Activated CD4-positive, alpha-beta memory T cell treated with anti-CD3 and anti-CD28 coated beads for 36 hours (primary cell): Measurements from ENCODE around the gene LFNG. TPM values are rescaled to one million over a fixed set of nuclear protein-coding genes. Genes with fewer than 3 reads are reported as not detected.

Source experiments
- CTCF ChIA-PET: fragments of 350-600 bp; sonication (Branson Sonifier 250); formaldehyde crosslinking; loops from one replicate; lab custom pipeline; 2021; ENCODE audit warnings: antibody characterized with exemption, inconsistent platforms; lab: Charles Lee
- POLR2A ChIA-PET: fragments of 350-600 bp; sonication (Branson Sonifier 250); formaldehyde crosslinking; loops from one replicate; lab custom pipeline; 2021; ENCODE audit warnings: antibody characterized with exemption; lab: Charles Lee
- DNase-seq: peaks from one replicate; pipeline ENCODE4 v3.0.0-alpha.2; 2020
- H3K27ac Mint-ChIP-seq: one replicate; pipeline ENCODE4 v1.8.0; 2021; ENCODE audit warnings: mixed read lengths
- H3K27me3 Mint-ChIP-seq: one replicate; pipeline ENCODE4 v1.8.0; 2021; ENCODE audit warnings: mixed read lengths
- H3K36me3 Mint-ChIP-seq: one replicate; pipeline ENCODE4 v1.8.0; 2021; ENCODE audit warnings: mixed read lengths
- H3K4me1 Mint-ChIP-seq: one replicate; pipeline ENCODE4 v1.8.0; 2021; ENCODE audit warnings: low read depth, mixed read lengths
- H3K4me3 Mint-ChIP-seq: one replicate; pipeline ENCODE4 v1.8.0; 2021; ENCODE audit warnings: mild to moderate bottlenecking, mixed read lengths
- H3K9me3 Mint-ChIP-seq: one replicate; pipeline ENCODE4 v1.8.0; 2021; ENCODE audit warnings: mixed read lengths
- intact Hi-C: fragments of 100-400 bp; cut with micrococcal nuclease; formaldehyde crosslinking; loops from one replicate; pipeline ENCODE4 v1.15.1; 2023
- total RNA-seq, 2 experiments: library from RNA; stranded (reverse); gene quantifications; one replicate each; pipeline ENCODE4 v1.2.3, GENCODE V29; 2021

The LFNG gene
- total RNA-seq, 2 experiments from 2014 or later: 33.0 to 33.1 TPM

GRCh38 chr7:2497500-2498336 lies 21.9 kb upstream of the LFNG start:
- Mint-ChIP-seq H3K9me3 (no peaks in the 10 kb centered on the region), H3K27me3 (peaks cover 10% of the 10 kb centered on the region), H3K4me1 (no peaks in the 10 kb centered on the region), H3K4me3 (no peak overlapping the region), H3K36me3 (no peaks in the 10 kb centered on the region), H3K27ac (no peak overlapping the region)
- no peak for DNase-seq
- intact Hi-C loops: no loop called here
- ChIA-PET POLR2A (no interaction called here), CTCF (interaction anchor here (0.9 kb wide), 1 partner anchor 14 kb away, joined by 3 read pairs; no protein-coding TSS in a partner anchor)

- H3K4me1 Mint-ChIP-seq: no peaks in the 10 kb centered on the region
- ChIA-PET CTCF (interaction anchor here (0.9 to 1.0 kb wide), 3 partner anchors 15 to 68 kb away, joined by 3 to 4 read pairs (median 3); no protein-coding TSS in a partner anchor), POLR2A (no interaction called here)
- H3K9me3 Mint-ChIP-seq: no peaks in the 10 kb centered on the region
- no peaks in the 10 kb centered on the region for H3K36me3 Mint-ChIP-seq
- H3K4me3 Mint-ChIP-seq: no peak overlapping the region
- H3K27ac Mint-ChIP-seq: no peak overlapping the region
- peaks cover 10% of the 10 kb centered on the region for H3K27me3 Mint-ChIP-seq
- intact Hi-C loops: no loop called here
- DNase-seq: no peak
Measured at GRCh38 chr7:2498708-2499107, 20.9 kb upstream of the LFNG start.

DNA sequence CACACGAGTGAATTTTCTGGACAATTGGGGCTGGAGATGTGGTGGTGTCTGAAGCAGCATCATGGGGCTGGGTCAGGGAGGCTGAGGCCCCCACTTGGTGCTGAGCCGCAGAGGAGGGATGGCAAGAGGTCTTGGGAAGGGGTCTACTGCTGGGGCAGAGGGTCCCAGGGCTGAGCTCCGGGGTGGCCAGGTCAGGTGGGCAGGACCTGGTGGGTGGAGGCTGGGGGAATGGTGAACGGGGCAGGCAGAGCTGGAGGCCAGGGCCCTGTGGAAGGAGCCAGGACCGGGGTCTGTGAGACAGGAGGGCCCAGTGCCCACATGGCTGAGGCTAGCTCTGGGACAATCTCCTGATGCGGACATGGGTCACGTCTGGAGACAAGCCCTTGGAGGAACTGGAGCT lies 20.4 kb upstream of the LFNG start:
- no peak overlapping the region for H3K4me3 Mint-ChIP-seq
- ChIA-PET CTCF (interaction anchor here (0.9 to 1.0 kb wide), 2 partner anchors 50 to 68 kb away, joined by 3 to 4 read pairs; no protein-coding TSS in a partner anchor), POLR2A (no interaction called here)
- H3K9me3 Mint-ChIP-seq: no peaks in the 10 kb centered on the region
- intact Hi-C loops: no loop called here
- no peaks in the 10 kb centered on the region for H3K36me3 Mint-ChIP-seq
- H3K4me1 Mint-ChIP-seq: no peaks in the 10 kb centered on the region
- DNase-seq: no peak
- H3K27me3 Mint-ChIP-seq: peaks cover 10% of the 10 kb centered on the region
- H3K27ac Mint-ChIP-seq: no peak overlapping the region

DNA sequence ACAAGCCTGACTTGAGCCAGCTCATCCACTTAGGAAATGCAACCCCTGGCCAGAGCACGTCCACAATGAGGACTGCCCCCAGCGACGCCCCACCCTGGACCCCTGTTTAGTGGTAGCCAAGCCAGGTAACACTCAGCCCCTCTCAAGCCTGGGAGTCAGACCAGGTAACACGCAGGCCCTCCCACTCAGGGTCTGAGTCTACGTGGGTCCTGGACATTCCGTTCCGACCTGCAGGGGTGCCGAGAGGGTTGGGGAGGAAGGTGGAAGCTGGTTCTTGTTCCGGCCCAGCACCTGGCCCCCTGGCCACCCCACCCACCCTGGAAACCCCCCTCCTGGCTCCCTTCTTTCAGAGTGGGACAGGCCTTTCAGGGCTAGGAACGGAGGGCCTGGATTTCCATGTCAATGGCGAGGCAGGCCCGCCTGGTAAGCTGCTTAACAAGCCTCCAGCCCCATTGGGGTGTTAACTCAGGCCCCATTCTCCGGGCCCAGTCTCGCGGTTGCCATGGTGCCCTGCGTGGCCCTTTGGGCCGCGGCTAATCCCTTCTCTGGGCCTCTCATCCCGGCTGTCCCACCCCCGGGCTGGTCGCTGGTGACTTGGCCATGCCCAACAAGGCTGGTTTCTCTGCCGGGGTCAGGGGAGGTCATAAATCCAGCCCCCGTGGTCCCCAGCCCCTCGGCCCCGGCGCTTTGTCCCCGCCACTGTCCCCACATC lies 19.7 kb upstream of the LFNG start:
- Mint-ChIP-seq H3K9me3 (no peaks in the 10 kb centered on the region), H3K27ac (no peak overlapping the region), H3K4me3 (no peak overlapping the region), H3K36me3 (no peaks in the 10 kb centered on the region), H3K27me3 (peaks cover 8% of the 10 kb centered on the region), H3K4me1 (no peaks in the 10 kb centered on the region)
- intact Hi-C loops: no loop called here
- ChIA-PET POLR2A (no interaction called here), CTCF (no interaction called here)
- no peak for DNase-seq

GRCh38 chr7:2500701-2501100 lies 18.9 kb upstream of the LFNG start:
- CTCF ChIA-PET: interaction anchor here (1.3 kb wide), 1 partner anchor 32 kb away, joined by 3 read pairs; no protein-coding TSS in a partner anchor
- H3K36me3 Mint-ChIP-seq: no peaks in the 10 kb centered on the region
- H3K9me3 Mint-ChIP-seq: no peaks in the 10 kb centered on the region
- intact Hi-C loops: no loop called here
- no peak overlapping the region for H3K4me3 Mint-ChIP-seq
- no peaks in the 10 kb centered on the region for H3K4me1 Mint-ChIP-seq
- H3K27ac Mint-ChIP-seq: no peak overlapping the region
- POLR2A ChIA-PET: no interaction called here
- peaks cover 8% of the 10 kb centered on the region for H3K27me3 Mint-ChIP-seq
- DNase-seq: no peak

GRCh38 chr7:2501947-2502646 lies 17.5 kb upstream of the LFNG start:
- intact Hi-C loops: no loop called here
- no peak overlapping the region for H3K27ac Mint-ChIP-seq
- no peak for DNase-seq
- H3K36me3 Mint-ChIP-seq: no peaks in the 10 kb centered on the region
- H3K27me3 Mint-ChIP-seq: peaks cover 3% of the 10 kb centered on the region
- CTCF ChIA-PET: interaction anchor here (1.3 kb wide), 1 partner anchor 33 kb away, joined by 3 read pairs; no protein-coding TSS in a partner anchor
- H3K4me3 Mint-ChIP-seq: no peak overlapping the region
- H3K9me3 Mint-ChIP-seq: no peaks in the 10 kb centered on the region
- POLR2A ChIA-PET: no interaction called here
- no peaks in the 10 kb centered on the region for H3K4me1 Mint-ChIP-seq

- Mint-ChIP-seq H3K36me3 (no peaks in the 10 kb centered on the region), H3K9me3 (no peaks in the 10 kb centered on the region), H3K4me3 (no peak overlapping the region), H3K27ac (no peak overlapping the region), H3K27me3 (no peaks in the 10 kb centered on the region), H3K4me1 (no peaks in the 10 kb centered on the region)
- ChIA-PET CTCF (no interaction called here), POLR2A (no interaction called here)
- intact Hi-C loops: no loop called here
- DNase-seq: no peak
Measured at GRCh38 chr7:2502647-2502966, 17.0 kb upstream of the LFNG start.

GRCh38 chr7:2503056-2503941 lies 16.3 kb upstream of the LFNG start:
- ChIA-PET POLR2A (no interaction called here), CTCF (no interaction called here)
- H3K9me3 Mint-ChIP-seq: no peaks in the 10 kb centered on the region
- no peaks in the 10 kb centered on the region for H3K27me3 Mint-ChIP-seq
- intact Hi-C loops: no loop called here
- DNase-seq: no peak
- no peak overlapping the region for H3K27ac Mint-ChIP-seq
- no peak overlapping the region for H3K4me3 Mint-ChIP-seq
- H3K36me3 Mint-ChIP-seq: no peaks in the 10 kb centered on the region
- H3K4me1 Mint-ChIP-seq: peaks cover 5% of the 10 kb centered on the region

GRCh38 chr7:2504128-2504888 lies 15.3 kb upstream of the LFNG start:
- no peaks in the 10 kb centered on the region for H3K9me3 Mint-ChIP-seq
- H3K4me1 Mint-ChIP-seq: peaks cover 15% of the 10 kb centered on the region
- H3K4me3 Mint-ChIP-seq: no peak overlapping the region
- intact Hi-C loops: no loop called here
- ChIA-PET POLR2A (no interaction called here), CTCF (interaction anchor here (0.6 to 1.3 kb wide), 3 partner anchors 36 to 148 kb away, joined by 3 to 4 read pairs (median 3); no protein-coding TSS in a partner anchor)
- no peaks in the 10 kb centered on the region for H3K27me3 Mint-ChIP-seq
- no peaks in the 10 kb centered on the region for H3K36me3 Mint-ChIP-seq
- H3K27ac Mint-ChIP-seq: no peak overlapping the region
- DNase-seq: no peak

GRCh38 chr7:2504889-2505375 lies 14.6 kb upstream of the LFNG start:
- Mint-ChIP-seq H3K4me3 (no peak overlapping the region), H3K36me3 (no peaks in the 10 kb centered on the region), H3K4me1 (peaks cover 22% of the 10 kb centered on the region), H3K27me3 (no peaks in the 10 kb centered on the region), H3K27ac (no peak overlapping the region), H3K9me3 (no peaks in the 10 kb centered on the region)
- DNase-seq: no peak
- ChIA-PET POLR2A (no interaction called here), CTCF (interaction anchor here (0.6 to 1.3 kb wide), 3 partner anchors 36 to 148 kb away, joined by 3 to 4 read pairs (median 3); no protein-coding TSS in a partner anchor)
- intact Hi-C loops: loop anchor here (5.0 kb wide), 1 partner anchor 127 kb away; the partner anchor contains the start of gene TTYH3
